ENCODE results near the gene RPL37A.
"Not testable (repeated sequence)": the region's sequence is repeated elsewhere in the genome, so short reads cannot be mapped to it uniquely, and the experiment has no call there.

The RPL37A gene

DNA sequence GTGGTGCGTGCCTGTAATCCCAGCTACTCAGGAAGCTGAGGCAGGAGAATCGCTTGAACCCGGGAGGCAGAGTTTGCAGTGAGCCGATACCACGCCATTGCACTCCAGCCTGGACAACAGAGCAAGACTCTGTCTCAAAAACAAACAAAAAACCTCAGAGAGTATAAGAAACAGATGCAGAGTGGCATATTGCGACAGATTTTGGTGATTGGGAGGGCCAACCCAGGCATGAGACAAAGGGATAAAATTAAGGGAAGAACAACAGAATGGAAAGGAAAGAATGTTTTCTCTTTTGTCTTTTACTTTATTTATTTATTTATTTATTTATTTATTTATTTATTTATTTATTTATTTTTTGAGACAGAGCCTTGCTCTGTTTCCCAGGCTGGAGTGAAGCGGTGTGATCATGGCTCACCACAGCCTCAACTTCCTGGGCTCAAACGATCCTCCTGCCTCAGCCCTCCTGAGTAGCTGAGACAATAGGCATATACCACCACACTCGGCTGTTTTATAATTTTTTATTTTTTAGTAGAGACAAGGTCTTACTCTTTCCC lies 20.0 kb downstream of the RPL37A start:
- FAIRE-seq = not testable (repeated sequence)

GRCh38 chr2:216519154-216519762 lies 20.6 kb downstream of the RPL37A start:
- FAIRE-seq = peak; percentile 67

- no peak for FAIRE-seq
Measured at GRCh38 chr2:216520112-216520511, 21.5 kb downstream of the RPL37A start.

- FAIRE-seq = no peak
Measured at GRCh38 chr2:216522892-216523502, 24.4 kb downstream of the RPL37A start.

DNA sequence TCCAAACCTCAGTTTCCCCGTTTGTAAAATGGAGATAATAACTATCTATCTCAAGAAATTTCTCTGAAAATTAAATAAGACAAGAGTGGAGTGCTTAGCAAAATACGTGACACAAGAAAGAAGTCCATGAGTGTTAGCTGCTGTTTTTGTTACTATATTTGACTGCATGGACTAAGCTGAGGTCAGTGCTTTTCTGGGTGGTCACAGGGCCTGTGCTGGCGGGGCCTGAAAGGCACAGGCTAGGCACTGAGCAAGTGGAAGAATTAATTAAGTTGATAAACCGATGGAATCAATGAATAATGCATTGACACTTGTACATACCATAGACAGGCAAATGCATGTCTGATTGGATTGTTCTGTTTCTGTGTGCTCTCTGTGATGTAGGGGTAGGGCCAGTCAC lies 27.3 kb downstream of the RPL37A start:
- FAIRE-seq = no peak

- FAIRE-seq = no peak
Measured at GRCh38 chr2:216526939-216527338, 28.3 kb downstream of the RPL37A start.

DNA sequence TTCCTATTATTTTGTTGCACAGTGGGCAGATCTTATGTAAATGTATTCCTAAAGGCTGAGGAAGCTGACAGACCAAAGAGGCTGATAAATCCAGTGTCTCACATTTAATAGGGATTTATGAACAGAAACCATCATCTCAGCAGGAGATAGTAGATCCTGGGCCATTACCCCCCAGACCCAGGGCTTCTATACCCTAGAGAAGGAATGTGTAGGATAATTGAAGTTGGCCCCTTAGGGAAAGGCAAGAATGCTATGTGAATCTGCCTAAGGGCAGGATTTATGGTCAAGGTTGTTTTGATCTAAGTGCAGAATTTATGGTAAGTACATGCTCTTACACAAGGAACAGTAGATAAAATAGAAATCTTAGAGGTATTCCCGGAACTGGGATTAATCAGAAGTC lies 29.0 kb downstream of the RPL37A start:
- FAIRE-seq = no peak

DNA sequence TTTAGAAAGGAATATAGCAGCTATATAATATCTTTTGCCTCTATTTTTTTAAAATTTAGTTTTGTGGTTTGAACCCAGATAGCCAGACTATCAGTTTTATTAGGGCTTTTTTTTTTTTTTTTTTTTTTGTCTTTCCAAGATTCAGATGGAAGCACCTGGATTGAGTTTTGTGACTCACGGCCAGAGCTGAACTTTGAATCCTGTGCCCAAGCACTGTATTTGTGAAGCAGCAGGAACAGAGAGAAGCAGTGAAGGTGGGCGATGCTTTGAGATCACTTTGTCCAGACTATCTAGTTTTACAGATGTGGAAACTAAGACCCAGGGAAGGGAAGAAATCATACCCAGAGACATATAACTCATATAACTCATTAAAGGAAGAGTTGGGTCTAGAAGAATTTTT lies 33.9 kb downstream of the RPL37A start:
- FAIRE-seq = no peak

- no peak for FAIRE-seq
Measured at GRCh38 chr2:216533609-216534008, 35.0 kb downstream of the RPL37A start.

- no peak for FAIRE-seq
Measured at GRCh38 chr2:216534809-216535208, 36.2 kb downstream of the RPL37A start.

DNA sequence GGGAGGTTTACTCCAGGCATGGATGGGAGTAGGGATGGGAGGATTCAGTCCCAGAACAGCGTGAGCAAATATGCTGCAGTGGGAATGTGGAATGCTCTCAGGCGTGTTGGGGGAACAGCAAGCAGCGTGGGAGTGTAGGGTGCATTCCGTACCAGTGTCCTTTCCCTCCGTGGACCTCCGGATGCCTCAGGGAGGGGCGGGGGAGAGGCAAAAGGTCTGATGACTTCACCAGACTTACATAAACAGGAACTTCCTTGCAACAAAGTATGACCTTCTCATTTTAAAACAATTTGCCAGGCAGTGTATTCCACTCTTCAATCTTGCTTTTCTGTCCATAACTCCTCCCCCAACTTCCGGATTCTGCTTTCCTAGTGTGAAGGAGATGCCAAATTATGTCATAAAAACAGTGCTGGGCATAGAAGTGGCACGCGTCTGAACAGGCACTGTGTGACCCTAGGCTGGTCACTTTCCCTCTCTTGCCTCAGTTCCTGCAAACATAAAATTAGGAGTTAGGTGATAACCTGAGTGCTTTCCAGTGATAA lies 36.9 kb downstream of the RPL37A start:
- FAIRE-seq = peak; percentile 85

- FAIRE-seq = no peak
Measured at GRCh38 chr2:216536734-216537210, 38.1 kb downstream of the RPL37A start.

DNA sequence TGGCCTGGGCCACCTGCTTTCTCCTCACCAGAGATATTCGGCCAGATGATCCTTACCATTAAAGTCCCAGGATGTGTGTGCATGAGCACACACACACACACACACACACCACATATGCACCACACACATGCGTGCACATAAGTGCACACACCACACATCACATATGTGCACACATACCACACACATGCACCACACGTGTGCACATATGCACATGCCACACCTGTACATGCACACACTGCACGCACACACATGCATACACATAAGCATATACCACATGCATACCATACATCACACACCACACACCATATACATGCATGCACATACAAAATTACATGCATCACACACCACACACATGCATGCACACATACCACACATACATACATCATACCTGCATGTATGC lies 38.7 kb downstream of the RPL37A start:
- no peak for FAIRE-seq

DNA sequence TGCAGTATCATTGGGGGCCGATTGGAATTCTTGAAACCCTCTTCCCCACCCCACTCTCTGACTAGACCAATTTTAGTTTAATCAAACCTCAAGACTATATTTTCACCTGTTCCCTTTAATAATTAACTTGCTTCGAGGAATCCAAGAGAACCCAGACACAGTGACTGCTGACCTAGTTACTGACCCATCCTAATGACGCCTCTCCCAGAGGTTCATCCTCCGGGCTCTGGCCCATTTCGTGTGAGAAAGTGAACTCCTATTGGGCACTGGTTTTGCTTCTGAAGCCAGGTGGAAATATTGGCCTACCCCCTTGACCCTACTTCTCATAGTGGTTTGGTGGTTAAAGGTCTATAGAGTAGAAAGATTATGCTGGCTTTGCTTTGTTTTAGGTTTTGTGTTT lies 39.9 kb downstream of the RPL37A start:
- FAIRE-seq = no peak

DNA sequence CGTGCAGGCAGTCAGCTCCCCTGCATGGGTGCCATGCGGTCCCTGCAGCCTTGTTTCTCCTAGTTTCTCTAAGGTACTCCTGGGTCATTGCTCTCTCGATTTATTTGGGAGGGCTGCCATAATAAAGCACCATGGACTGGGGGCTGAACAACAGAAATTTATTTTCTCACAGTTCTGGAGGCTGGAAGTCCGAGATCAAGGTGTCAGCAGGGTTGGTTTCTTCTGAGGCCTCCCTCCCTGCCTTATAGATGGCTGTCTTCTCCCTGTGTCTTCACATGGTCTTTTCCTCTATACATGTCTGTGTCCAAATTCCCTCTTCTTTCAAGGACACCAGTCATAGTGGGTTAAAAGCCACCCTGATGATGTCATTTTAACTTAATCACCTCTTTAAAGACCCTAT lies 40.5 kb downstream of the RPL37A start:
- no peak for FAIRE-seq

DNA sequence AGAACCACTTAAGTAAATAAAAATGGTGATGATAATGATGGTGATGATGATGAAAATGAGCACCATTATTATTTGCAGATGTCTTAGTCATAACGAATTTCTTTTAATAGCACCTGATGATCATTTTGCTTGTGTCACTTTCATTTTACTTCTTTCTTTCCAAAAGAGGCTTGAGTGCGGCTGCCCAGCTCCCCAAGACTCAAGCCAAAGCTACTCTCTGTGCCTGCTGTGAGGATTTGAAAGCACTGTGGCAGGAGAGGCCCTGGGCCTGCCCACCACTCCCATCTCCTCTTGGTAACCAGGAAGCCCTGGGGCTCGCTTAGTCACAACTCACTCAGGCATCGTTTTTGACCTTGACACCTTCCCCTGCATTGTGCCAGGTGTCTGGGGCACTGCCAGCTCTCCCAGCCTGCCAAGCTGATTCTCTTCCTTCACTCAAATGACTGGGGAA lies 41.2 kb downstream of the RPL37A start:
- FAIRE-seq = no peak

DNA sequence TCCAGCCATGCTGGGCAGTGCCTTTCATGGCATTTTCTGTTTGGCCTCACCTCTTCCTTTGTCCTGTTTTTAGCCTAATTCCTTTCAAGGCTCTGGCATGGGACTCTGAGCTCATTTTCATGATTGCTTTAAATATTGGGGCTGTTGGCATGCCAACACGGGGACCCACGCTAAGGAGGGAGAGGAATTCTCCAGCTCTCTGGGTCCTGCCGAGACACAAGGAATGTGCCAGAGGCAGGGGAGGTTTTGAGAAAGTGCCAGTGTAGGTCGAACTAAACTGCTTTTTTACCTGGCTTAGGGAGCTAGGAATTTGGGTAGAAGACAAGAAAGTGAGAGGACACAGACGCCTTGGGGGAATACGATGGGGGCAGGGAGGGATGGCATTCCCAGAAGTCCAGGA lies 42.3 kb downstream of the RPL37A start:
- FAIRE-seq = no peak

- no peak for FAIRE-seq
Measured at GRCh38 chr2:216541505-216541904, 42.9 kb downstream of the RPL37A start.

DNA sequence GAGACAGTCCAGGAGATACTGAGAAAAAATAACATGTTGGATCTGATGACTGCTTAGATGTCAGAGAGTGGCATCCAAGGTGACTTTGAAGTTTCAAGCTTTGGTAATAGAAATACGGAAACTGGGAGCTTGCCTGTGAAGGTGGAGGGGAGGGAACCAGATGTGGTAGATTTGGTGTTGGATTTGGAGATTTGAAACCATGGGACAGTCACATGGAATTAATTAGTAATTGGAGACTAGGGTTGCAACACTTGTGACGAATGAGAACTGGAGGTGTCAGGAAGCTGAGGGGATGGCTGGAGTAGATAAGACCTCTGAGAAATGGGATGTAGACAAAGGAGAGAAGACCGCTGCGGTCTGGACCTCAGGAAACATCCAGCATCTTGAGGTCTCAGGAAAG lies 46.7 kb downstream of the RPL37A start:
- FAIRE-seq = no peak

GRCh38 chr2:216546241-216546640 lies 47.6 kb downstream of the RPL37A start:
- FAIRE-seq = no peak

- no peak for FAIRE-seq
Measured at GRCh38 chr2:216546641-216547403, 48.2 kb downstream of the RPL37A start.

- FAIRE-seq = no peak
Measured at GRCh38 chr2:216548901-216549331, 50.3 kb downstream of the RPL37A start.
